Natural killer cell (primary cell): Measurements from ENCODE around the gene CCL21. TPM values are rescaled to one million over a fixed set of nuclear protein-coding genes. Genes with fewer than 3 reads are reported as not detected.

Experiments
- ATAC-seq, 3 donors: fragments of 150-1000 bp in 2 of 3; fragments of 200-7000 bp in 1 of 3; cut with Tn5 transposase; 1 replicate in 1 of 3; 2 replicates in 2 of 3; pipeline ENCODE4 v1.10.0; 2021; ENCODE audit warnings: mild to moderate bottlenecking in 2 of 3, moderate library complexity in 2 of 3
- DNase-seq, 2 donors: peaks; one replicate each; pipeline versions ENCODE4 v3.0.0 to v3.0.0-alpha.2; 2013 to 2021; ENCODE audit warnings: mixed read lengths in 1 of 2
- H3K27ac ChIP-seq: one replicate; pipeline ENCODE4 v1.5.1; 2013; ENCODE audit warnings: mild to moderate bottlenecking, low read length
- H3K27me3 ChIP-seq: one replicate; pipeline ENCODE4 v1.6.1; 2013; ENCODE audit warnings: low read length; ENCODE audit not compliant: control insufficient read depth, insufficient read depth
- H3K36me3 ChIP-seq: one replicate; pipeline ENCODE4 v1.6.1; 2013; ENCODE audit warnings: low read length; ENCODE audit not compliant: control insufficient read depth, insufficient read depth
- H3K4me1 ChIP-seq: one replicate; pipeline ENCODE4 v1.6.1; 2013; ENCODE audit warnings: low read length; ENCODE audit not compliant: control insufficient read depth, insufficient read depth
- H3K4me3 ChIP-seq: one replicate; pipeline ENCODE4 v1.5.1; 2013; ENCODE audit warnings: low read length
- H3K9me3 ChIP-seq: one replicate; pipeline ENCODE4 v1.6.1; 2013; ENCODE audit warnings: low read length; ENCODE audit not compliant: control insufficient read depth, insufficient read depth
- H3K27ac Mint-ChIP-seq, 2 donors: one replicate each; pipeline ENCODE4 v1.8.0; 2022; ENCODE audit warnings: mild to moderate bottlenecking in 2 of 2, mixed read lengths in 2 of 2, moderate library complexity in 1 of 2
- H3K27me3 Mint-ChIP-seq, 2 donors: one replicate each; pipeline ENCODE4 v1.8.0; 2022; ENCODE audit warnings: low read depth in 2 of 2, mixed read lengths in 2 of 2
- H3K36me3 Mint-ChIP-seq: one replicate; pipeline ENCODE4 v1.8.0; 2022; ENCODE audit warnings: mixed read lengths
- H3K4me1 Mint-ChIP-seq, 2 donors: one replicate each; pipeline ENCODE4 v1.8.0; 2022; ENCODE audit warnings: mixed read lengths in 2 of 2
- H3K4me3 Mint-ChIP-seq: one replicate; pipeline ENCODE4 v1.8.0; 2022; ENCODE audit warnings: mild to moderate bottlenecking, moderate library complexity, mixed read lengths
- H3K9me3 Mint-ChIP-seq, 2 donors: one replicate each; pipeline ENCODE4 v1.8.0; 2022; ENCODE audit warnings: mixed read lengths in 2 of 2
- WGBS: methylation state at CpG from one replicate; pipeline ENCODE4 v1.1.7; 2013; ENCODE audit warnings: missing lambda C conversion rate; ENCODE audit not compliant: insufficient coverage; 5-methylcytosine and 5-hydroxymethylcytosine counted together
- intact Hi-C: fragments of 100-400 bp; cut with micrococcal nuclease; formaldehyde crosslinking; loops from one replicate; pipeline ENCODE4 v1.14.2; 2022
- total RNA-seq, 4 donors: library from RNA; stranded (reverse); fragments of 120-200 nt in 1 of 4; gene quantifications; one replicate each; pipeline versions ENCODE4 v1.2.3 to v1.2.4, GENCODE V29; 2013 to 2022
- TF ChIP-seq, protein P1 (sequence below): fragments of 200-600 bp; IDR thresholded peaks from one replicate; pipeline ENCODE4 v1.8.0; 2022; ENCODE audit warnings: antibody characterized with exemption

The CCL21 gene
- total RNA-seq, 3 donors from 2014 or later (not counting 1 experiment from before 2014, with no cell fraction given) = not detected

DNA sequence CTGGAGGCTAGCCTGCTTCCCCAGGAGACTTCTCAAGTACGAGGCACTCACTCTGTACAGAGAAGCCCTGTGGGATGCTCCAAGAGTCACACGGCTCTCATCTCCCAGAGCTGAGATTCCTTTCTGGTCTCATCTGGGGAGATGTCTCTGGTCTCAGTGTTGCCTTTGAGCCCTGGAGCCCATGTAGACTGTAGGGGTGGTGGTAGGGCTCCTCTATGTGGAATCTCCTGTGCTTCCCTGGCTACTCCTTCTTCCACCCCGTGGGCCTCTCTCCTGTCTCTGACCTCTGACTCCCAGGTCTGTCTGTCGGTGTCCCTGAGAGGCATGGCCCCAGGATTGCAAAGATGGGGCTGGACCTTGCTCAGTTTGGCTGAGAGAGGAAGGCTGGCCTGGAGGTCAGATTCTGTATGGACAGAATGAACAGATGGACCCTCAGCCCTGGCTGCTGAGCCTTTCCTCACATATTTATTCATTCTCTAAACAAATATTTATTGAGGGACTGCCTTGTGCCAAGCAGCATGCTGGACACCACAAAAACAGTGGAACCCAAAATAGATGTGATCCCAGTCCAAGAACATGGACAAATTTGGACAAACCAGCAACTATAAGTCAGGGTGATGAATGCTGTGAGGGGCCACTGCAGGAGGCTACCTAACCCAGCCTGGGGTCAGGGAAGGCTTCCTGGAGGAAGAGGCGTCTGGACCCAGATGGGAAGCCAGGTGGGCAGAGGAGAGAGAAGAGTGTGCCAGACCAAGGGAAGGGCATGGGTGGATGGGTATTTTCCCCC, 21.4 kb downstream of the CCL21 start:
- H3K4me1 Mint-ChIP-seq = peaks cover 8 to 10% of the 10 kb centered on the region in 2 donors
- intact Hi-C loops = no loop called here
- Histone ChIP-seq H3K4me3 (no peak overlapping the region), H3K9me3 (no peaks in the 10 kb centered on the region), H3K27ac (no peak overlapping the region), H3K36me3 (no peaks in the 10 kb centered on the region), H3K4me1 (no peaks in the 10 kb centered on the region), H3K27me3 (no peaks in the 10 kb centered on the region)
- no peaks in the 10 kb centered on the region for H3K36me3 Mint-ChIP-seq
- H3K4me3 Mint-ChIP-seq = no peak overlapping the region
- peaks cover 0 to 3% of the 10 kb centered on the region in 2 donors for H3K27me3 Mint-ChIP-seq
- H3K9me3 Mint-ChIP-seq = no peaks in the 10 kb centered on the region
- no peak for DNase-seq
- no peak for ATAC-seq
- H3K27ac Mint-ChIP-seq = no peak overlapping the region
- TF ChIP-seq, protein P1, sequence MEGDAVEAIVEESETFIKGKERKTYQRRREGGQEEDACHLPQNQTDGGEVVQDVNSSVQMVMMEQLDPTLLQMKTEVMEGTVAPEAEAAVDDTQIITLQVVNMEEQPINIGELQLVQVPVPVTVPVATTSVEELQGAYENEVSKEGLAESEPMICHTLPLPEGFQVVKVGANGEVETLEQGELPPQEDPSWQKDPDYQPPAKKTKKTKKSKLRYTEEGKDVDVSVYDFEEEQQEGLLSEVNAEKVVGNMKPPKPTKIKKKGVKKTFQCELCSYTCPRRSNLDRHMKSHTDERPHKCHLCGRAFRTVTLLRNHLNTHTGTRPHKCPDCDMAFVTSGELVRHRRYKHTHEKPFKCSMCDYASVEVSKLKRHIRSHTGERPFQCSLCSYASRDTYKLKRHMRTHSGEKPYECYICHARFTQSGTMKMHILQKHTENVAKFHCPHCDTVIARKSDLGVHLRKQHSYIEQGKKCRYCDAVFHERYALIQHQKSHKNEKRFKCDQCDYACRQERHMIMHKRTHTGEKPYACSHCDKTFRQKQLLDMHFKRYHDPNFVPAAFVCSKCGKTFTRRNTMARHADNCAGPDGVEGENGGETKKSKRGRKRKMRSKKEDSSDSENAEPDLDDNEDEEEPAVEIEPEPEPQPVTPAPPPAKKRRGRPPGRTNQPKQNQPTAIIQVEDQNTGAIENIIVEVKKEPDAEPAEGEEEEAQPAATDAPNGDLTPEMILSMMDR = no peak
- WGBS = 90% methylated on average over 5 of the region's 5 CpGs

DNA sequence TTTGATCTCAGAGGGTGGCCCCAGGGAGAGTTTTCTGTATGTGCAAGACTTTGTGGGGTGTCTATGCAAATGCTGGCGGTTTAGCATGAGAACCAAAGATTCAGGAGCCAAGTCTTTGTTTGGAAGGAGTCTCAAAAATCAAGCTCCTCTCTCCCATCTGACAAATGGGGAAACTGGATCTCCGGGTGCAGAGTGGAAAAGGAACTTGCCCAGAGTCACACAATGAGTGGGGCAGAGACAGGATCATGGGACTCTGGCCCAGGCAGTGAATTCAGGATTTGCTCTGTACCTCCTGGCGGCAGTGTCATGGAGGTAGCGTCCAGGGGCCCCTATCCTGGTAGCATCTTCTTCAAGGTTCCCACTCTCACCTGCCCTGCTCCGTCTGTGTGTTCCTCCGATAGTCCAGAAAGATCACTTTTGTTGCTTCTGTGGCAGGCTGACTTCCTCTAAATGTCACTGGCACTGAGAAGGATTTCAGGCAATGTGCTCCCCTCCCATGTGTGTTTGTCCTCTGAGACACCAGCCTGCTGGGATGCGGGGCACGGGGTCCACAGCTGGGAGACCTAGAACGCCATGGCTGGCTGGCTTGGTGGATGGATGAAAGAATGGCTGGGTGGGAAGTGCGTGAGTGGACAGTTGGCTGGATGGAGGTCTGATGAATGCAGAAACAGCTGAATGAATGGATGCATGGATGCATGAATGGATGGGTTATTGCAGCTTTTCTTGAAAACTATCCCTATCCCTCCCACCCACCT, 22.5 kb downstream of the CCL21 start:
- no peak for DNase-seq
- Histone ChIP-seq H3K4me3 (no peak overlapping the region), H3K27ac (no peak overlapping the region), H3K27me3 (no peaks in the 10 kb centered on the region), H3K36me3 (no peaks in the 10 kb centered on the region), H3K9me3 (no peaks in the 10 kb centered on the region), H3K4me1 (no peaks in the 10 kb centered on the region)
- no peaks in the 10 kb centered on the region for H3K27me3 Mint-ChIP-seq
- no peaks in the 10 kb centered on the region for H3K9me3 Mint-ChIP-seq
- peaks cover 8 to 10% of the 10 kb centered on the region in 2 donors for H3K4me1 Mint-ChIP-seq
- no peak overlapping the region for H3K27ac Mint-ChIP-seq
- ATAC-seq = no peak
- TF ChIP-seq, protein P1 = no peak
- H3K4me3 Mint-ChIP-seq = no peak overlapping the region
- WGBS = 92% methylated on average over 10 of the region's 10 CpGs
- no peaks in the 10 kb centered on the region for H3K36me3 Mint-ChIP-seq
- intact Hi-C loops = no loop called here

DNA sequence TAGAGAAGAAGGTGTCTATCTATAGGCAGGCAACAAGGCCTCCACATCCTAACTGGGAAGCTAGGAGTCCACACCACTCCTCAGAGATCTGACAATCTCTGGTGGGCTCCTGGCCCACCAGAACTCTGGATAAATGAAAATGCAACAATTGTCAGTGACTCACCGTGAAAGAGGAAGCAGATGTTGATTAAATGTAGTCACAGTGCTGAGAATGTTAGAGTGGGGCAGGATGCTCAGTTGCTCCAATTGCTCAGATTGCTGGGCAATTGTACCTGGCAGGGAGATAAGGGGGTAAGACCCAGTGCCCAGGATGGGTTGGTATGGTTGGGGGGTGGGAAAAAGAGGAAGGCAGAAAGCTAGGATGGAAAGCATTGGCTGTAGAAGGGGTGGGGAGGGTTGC, 23.2 kb downstream of the CCL21 start:
- Mint-ChIP-seq H3K27ac (peak overlapping the region in 1 of 2 donors; percentile 10), H3K9me3 (no peaks in the 10 kb centered on the region), H3K4me1 (peaks cover 8 to 10% of the 10 kb centered on the region in 2 donors), H3K27me3 (no peaks in the 10 kb centered on the region), H3K4me3 (no peak overlapping the region), H3K36me3 (no peaks in the 10 kb centered on the region)
- no peak for DNase-seq
- no peak overlapping the region for H3K27ac ChIP-seq
- no peaks in the 10 kb centered on the region for H3K36me3 ChIP-seq
- no peaks in the 10 kb centered on the region for H3K4me1 ChIP-seq
- no peaks in the 10 kb centered on the region for H3K27me3 ChIP-seq
- no peak for ATAC-seq
- WGBS = 10% methylated on average over 1 of the region's 1 CpG
- intact Hi-C loops = no loop called here
- no peaks in the 10 kb centered on the region for H3K9me3 ChIP-seq
- H3K4me3 ChIP-seq = no peak overlapping the region
- TF ChIP-seq, protein P1 = no peak
